OCI-LY7 (cell line): Measurements from ENCODE around the gene RTKN2.

Experiments used
- EZH2phosphoT487 ChIP-seq: fragments of 200-600 bp; sonication (generic); IDR thresholded peaks from 2 replicates; pipeline ENCODE4 v1.6.1; 2018; ENCODE audit warnings: low read depth, borderline replicate concordance, mild to moderate bottlenecking, mixed run types, antibody characterized with exemption, low read length, moderate library complexity, mixed read lengths
- TF ChIP-seq, protein P1 (sequence below): fragments of 200-600 bp; sonication (generic); conservative IDR thresholded peaks from 2 replicates; pipeline ENCODE4 v1.5.1; 2014; ENCODE audit warnings: mild to moderate bottlenecking, antibody characterized with exemption, low read length, moderate library complexity, mixed read lengths

DNA sequence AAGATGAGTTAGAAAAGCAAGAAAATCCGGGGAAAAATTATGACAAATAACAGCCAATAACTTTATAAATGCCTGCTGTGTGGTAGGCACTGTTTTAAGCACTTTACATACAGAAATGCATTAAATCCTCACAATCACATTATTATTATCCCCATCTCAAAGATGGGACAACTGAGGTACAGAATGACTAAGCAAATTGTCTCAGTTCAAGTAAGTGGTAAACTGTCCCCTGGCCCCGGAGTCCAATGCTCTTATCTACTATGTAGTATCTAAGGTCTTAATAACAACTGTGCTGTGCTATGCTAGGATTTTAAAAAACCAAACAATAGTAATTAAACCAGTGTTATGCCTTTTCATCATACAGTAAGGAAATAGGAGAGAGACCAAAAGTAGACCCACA, 105.6 kb downstream of the RTKN2 start:
- TF ChIP-seq, protein P1, sequence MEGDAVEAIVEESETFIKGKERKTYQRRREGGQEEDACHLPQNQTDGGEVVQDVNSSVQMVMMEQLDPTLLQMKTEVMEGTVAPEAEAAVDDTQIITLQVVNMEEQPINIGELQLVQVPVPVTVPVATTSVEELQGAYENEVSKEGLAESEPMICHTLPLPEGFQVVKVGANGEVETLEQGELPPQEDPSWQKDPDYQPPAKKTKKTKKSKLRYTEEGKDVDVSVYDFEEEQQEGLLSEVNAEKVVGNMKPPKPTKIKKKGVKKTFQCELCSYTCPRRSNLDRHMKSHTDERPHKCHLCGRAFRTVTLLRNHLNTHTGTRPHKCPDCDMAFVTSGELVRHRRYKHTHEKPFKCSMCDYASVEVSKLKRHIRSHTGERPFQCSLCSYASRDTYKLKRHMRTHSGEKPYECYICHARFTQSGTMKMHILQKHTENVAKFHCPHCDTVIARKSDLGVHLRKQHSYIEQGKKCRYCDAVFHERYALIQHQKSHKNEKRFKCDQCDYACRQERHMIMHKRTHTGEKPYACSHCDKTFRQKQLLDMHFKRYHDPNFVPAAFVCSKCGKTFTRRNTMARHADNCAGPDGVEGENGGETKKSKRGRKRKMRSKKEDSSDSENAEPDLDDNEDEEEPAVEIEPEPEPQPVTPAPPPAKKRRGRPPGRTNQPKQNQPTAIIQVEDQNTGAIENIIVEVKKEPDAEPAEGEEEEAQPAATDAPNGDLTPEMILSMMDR = no peak
- no peak for TF ChIP-seq EZH2phosphoT487
